ENCODE measurements around the gene CACNA1S.

The CACNA1S gene

DNA sequence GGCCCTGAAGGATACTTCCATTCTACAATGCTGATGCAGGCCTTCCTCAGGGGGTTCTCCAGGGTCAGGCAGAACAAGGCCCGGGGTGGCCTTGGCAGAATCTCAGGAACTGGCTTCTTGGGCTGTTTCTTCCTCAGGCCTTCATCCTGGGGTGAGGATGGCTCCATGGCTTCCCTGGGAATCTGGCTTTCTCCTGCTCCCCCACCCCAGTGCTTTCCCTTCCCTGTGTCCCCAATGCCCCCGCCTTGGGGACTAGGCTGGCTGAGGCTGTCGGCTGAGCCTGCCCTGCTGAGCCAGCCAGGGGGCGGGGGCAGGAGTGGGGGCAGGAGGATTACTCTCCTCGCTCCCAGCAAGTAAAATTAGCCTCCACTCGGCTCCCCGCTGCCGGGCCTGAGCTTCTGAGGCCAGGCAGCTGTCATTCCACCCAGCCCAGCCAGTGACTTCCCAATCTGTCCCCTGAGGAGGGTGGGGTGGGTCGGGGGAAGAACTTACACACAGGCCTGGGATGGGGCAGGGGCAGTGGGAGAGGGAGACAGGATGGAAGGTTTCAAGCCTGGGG, at the start of gene CACNA1S:
Gene CACNA1S, minus strand, starts transcription at position 254 of the 559 bp plus-strand sequence. Its CDS starts 87 bp downstream, at position 167.
- TF ChIP-seq, protein P1, sequence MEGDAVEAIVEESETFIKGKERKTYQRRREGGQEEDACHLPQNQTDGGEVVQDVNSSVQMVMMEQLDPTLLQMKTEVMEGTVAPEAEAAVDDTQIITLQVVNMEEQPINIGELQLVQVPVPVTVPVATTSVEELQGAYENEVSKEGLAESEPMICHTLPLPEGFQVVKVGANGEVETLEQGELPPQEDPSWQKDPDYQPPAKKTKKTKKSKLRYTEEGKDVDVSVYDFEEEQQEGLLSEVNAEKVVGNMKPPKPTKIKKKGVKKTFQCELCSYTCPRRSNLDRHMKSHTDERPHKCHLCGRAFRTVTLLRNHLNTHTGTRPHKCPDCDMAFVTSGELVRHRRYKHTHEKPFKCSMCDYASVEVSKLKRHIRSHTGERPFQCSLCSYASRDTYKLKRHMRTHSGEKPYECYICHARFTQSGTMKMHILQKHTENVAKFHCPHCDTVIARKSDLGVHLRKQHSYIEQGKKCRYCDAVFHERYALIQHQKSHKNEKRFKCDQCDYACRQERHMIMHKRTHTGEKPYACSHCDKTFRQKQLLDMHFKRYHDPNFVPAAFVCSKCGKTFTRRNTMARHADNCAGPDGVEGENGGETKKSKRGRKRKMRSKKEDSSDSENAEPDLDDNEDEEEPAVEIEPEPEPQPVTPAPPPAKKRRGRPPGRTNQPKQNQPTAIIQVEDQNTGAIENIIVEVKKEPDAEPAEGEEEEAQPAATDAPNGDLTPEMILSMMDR (IDR thresholded peaks at IDR 0.05) = no peak

DNA sequence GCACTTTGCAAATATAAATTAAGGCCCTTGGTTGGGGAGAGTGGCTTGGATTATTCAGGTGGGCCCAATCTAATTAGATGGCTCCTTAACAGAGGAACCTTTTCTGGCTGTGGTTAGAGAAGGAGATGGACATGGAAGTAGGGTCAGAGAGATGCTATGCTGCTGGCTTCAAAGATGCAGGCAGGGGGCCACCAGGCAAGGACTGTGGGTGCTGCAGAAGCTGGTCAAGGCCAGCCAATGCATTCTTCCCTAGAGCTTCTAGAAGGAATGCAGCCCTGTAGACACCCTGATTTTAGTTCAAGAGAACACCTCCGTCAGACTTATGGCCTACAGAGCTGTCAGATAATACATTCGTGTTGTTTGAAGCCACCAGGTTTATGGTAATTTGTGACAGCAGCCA, 45.7 kb upstream of the CACNA1S start:
- TF ChIP-seq, protein P1 (IDR thresholded peaks at IDR 0.05) = no peak

DNA sequence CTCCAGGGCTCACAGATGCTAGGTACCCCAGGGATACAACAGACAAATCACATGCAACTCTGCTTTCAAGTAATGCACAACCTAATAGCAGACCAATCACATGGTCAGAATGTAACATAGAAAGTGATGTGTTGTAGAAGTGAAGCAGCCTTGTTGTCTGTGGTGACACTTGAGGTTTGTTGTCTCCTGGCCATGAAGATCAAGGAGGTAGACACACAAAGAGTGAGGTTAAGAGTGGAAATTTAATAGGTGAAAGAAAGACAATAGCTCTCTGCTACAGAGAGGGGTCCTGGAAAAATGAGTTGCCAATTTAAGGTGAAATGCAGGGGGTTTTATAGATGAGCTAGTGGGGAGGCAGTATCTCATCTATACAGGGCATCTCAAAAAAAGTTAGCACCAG, 44.6 kb upstream of the CACNA1S start:
- TF ChIP-seq, protein P1 (IDR thresholded peaks at IDR 0.05) = no peak

DNA sequence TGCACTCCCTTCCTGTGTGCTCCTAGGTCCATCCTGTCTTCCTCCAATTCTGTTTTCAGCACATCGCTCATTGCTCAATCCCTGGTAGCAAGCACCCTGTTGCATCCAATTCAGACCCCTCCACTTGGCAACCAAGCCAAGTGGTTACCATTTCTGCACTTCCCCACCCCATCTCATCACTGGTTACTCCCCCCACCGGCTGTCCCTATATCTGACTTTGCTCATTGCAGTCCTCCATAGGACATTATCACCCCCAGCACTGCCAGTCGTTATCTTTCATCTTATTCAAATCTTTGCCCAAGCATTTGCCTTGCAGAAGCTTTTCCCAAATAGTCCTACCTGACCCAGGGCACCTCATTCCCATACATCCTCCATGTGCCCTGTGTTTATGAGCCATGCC, 44.1 kb upstream of the CACNA1S start:
- TF ChIP-seq, protein P1 (IDR thresholded peaks at IDR 0.05) = no peak

DNA sequence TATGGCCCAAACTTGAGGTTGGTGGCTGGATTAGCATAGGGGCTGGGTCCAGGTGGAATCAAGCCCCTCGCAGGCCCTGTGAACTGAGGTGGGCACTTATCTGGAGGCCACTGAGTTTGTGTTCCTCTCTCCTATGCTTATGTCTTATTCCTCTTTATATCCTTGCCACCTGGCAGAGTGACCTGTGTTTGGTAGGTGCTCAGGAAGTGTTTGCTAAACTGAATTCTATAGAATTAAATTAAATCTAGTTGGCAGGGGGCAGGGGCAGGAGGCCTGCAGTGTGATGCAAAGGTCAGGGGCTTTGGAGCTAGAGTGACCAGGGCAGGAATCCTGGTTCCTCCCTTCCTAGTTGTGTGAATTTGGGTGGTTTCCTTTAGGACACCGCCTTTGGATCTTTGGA, 43.1 kb upstream of the CACNA1S start:
- TF ChIP-seq, protein P1 (IDR thresholded peaks at IDR 0.05) = no peak

DNA sequence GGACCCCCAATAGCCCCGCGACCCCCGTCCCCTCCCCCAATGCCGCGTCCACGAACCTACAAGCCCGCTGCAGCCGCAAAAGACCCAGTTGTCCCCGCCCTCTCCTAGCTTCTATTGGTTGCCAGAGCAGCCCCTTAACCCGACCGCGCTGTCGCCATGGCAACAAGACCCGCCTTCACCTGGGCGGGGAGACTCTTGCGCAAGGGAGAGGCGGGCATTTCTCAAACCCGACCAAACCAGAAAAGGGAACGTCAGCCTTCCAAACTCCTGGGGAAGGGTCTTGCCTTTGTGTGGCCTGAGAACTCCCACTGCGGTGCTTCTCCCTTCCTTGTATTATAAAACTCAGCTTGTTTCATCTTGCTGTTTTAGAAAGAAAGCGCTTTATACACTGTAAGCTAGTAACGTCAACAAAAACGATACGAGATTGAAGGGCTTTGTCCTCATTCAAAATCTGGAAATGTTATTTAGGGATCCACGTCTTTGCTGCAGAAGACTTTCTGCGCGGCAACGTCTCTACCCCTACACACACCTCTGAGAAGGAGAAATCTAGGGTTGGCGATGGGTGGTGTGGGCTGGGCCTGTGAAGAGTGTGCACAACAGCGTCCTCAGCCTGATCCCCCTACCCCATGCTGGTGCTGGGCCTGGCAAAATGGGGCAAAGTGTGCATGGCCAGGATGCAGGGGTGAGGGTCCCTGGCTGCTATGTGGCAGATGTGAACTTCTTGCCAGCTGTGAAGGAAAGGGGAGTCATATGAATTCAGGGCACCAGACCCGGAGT, 42.4 kb upstream of the CACNA1S start, which contains the start of gene TMEM9:
Gene TMEM9, minus strand, starts transcription at position 86 of the 777 bp plus-strand sequence. CDS start 551 bp downstream, outside the sequence.
- TF ChIP-seq, protein P1 (IDR thresholded peaks at IDR 0.05) = no peak

DNA sequence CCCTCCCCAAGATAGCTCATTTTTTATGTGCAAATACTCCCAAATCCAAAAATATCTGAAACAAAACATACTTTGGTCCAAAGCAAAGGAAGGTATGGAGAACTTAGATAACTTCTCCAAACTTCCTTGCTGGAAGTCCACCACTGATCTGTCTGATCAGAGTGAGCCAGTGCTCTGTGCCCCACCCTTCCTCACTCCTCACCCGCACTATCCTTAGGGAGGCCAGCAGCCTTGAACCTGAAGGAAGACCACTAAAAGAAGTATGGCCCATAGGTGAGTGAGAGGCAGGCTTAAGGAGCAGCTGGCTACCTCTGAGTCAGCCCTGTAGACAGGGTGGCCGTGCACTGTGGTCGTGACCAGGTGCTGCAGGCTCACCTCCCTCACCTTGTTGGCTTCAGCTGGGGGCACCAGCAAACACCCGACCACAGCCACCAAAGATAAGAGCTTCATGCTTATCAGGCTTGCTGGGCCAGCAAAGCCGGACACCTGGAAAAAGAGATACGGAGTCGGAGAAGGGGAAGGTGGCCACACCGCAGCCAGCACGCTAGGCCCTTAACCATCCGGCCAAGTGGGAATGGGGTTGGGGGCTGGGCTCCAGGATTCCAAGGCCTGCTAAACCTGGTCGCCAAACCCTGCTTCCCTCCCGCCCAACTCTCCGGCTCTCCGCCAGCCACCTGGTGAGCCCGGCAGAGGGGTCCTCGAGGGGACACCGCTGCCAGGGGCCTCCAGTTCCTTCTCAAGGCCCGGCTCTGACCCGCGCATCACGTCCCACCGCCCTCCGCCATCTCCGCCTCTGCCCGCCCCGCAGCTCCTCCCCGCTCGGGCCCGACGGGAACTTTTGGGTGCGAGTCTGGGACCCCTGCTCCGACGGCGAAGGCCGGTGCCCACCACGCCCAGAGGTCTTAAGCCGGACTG, 41.5 kb upstream of the CACNA1S start:
- TF ChIP-seq, protein P1 (IDR thresholded peaks at IDR 0.05) = no peak
